ENCODE measurements around the gene CNTNAP5. TPM values are rescaled to one million over a fixed set of nuclear protein-coding genes. Genes with fewer than 3 reads are reported as not detected.

Gene CNTNAP5
- total and polyA plus RNA-seq, 2 of the 8 experiments (the other 6 are each of a cell fraction or from before 2014, with no cell fraction given) = 0.11 to 0.76 TPM

GRCh38 chr2:124633812-124634211 is 608.7 kb downstream of the CNTNAP5 start (continued):
- TF ChIP-seq, protein P1, sequence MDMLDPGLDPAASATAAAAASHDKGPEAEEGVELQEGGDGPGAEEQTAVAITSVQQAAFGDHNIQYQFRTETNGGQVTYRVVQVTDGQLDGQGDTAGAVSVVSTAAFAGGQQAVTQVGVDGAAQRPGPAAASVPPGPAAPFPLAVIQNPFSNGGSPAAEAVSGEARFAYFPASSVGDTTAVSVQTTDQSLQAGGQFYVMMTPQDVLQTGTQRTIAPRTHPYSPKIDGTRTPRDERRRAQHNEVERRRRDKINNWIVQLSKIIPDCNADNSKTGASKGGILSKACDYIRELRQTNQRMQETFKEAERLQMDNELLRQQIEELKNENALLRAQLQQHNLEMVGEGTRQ (IDR thresholded peaks at IDR 0.05; ENCODE audit: low read length) = no peak

All from H1 (cell line).